BJ (cell line): ENCODE measurements around the gene RNF19B. TPM values are rescaled to one million over a fixed set of nuclear protein-coding genes. Genes with fewer than 3 reads are reported as not detected.

Experiments
- CTCF ChIA-PET: fragments of 350-600 bp; formaldehyde crosslinking; extraction: SDS; loops from one replicate; lab custom pipeline; 2021; ENCODE audit warnings: antibody characterized with exemption, inconsistent platforms; lab: Yijun Ruan, JAX
- POLR2A ChIA-PET: fragments of 300-600 bp; sonication (Branson Sonifier 250); formaldehyde crosslinking; extraction: SDS; loops from one replicate; lab custom pipeline; 2021; ENCODE audit warnings: antibody characterized with exemption; lab: Charles Lee
- DNase-seq: peaks from one replicate; pipeline ENCODE4 v3.0.0-alpha.2; 2011; ENCODE audit warnings: low read depth
- H3K27me3 ChIP-seq: 2 replicates; pipeline ENCODE4 v1.6.0; 2011; ENCODE audit warnings: low read length; ENCODE audit not compliant: control insufficient read depth, insufficient read depth
- H3K36me3 ChIP-seq: 2 replicates; pipeline ENCODE4 v1.5.1; 2011; ENCODE audit warnings: low read length; ENCODE audit not compliant: control insufficient read depth, insufficient read depth
- H3K4me3 ChIP-seq: 2 replicates; pipeline ENCODE4 v1.5.1; 2011; ENCODE audit warnings: low read depth, mild to moderate bottlenecking, control low read depth, low read length
- CTCF ChIP-seq: IDR thresholded peaks from 2 replicates; pipeline ENCODE4 v1.5.1; 2011; ENCODE audit warnings: low read depth, mild to moderate bottlenecking, control low read depth, inconsistent platforms, low read length, moderate library complexity; ENCODE audit not compliant: insufficient read depth
- polyA plus RNA-seq: library from polyadenylated mRNA; depleted of rRNA; stranded (reverse); fragments of >200 nt; gene quantifications from 2 replicates; pipeline ENCODE4 v1.2.3, GENCODE V29; 2011

The RNF19B gene
- polyA plus RNA-seq, 1 experiment: 8.2 TPM

GRCh38 chr1:32985226-32985625 lies 20.6 kb upstream of the RNF19B start:
- DNase-seq: no peak
- H3K4me3 ChIP-seq: no peak overlapping the region
- POLR2A ChIA-PET: no interaction called here
- H3K36me3 ChIP-seq: no peaks in the 10 kb centered on the region
- TF ChIP-seq CTCF: no peak
- CTCF ChIA-PET: interaction anchor here (1.0 kb wide), 1 partner anchor 16 kb away, joined by 3 read pairs; no protein-coding TSS in a partner anchor
- no peaks in the 10 kb centered on the region for H3K27me3 ChIP-seq

- Histone ChIP-seq H3K4me3 (no peak overlapping the region), H3K27me3 (no peaks in the 10 kb centered on the region), H3K36me3 (no peaks in the 10 kb centered on the region)
- POLR2A ChIA-PET: no interaction called here
- DNase-seq: peak; percentile 58
- TF ChIP-seq CTCF: no peak
- CTCF ChIA-PET: interaction anchor here (1.0 kb wide), 1 partner anchor 16 kb away, joined by 3 read pairs; no protein-coding TSS in a partner anchor
Observed at GRCh38 chr1:32984455-32985171, 20.0 kb upstream of the RNF19B start.

- no peak for TF ChIP-seq CTCF
- ChIA-PET CTCF (no interaction called here), POLR2A (no interaction called here)
- H3K4me3 ChIP-seq: no peak overlapping the region
- H3K27me3 ChIP-seq: no peaks in the 10 kb centered on the region
- no peak for DNase-seq
- no peaks in the 10 kb centered on the region for H3K36me3 ChIP-seq
Observed at GRCh38 chr1:32984090-32984454, 19.5 kb upstream of the RNF19B start.

GRCh38 chr1:32983020-32983419 lies 18.4 kb upstream of the RNF19B start:
- Histone ChIP-seq H3K36me3 (no peaks in the 10 kb centered on the region), H3K4me3 (no peak overlapping the region), H3K27me3 (no peaks in the 10 kb centered on the region)
- CTCF ChIA-PET: no interaction called here
- no peak for DNase-seq
- no peak for TF ChIP-seq CTCF
- POLR2A ChIA-PET: no interaction called here

- no peak for DNase-seq
- ChIA-PET POLR2A (interaction anchor here (0.5 kb wide), 1 partner anchor 16 kb away, joined by 3 read pairs; no protein-coding TSS in a partner anchor), CTCF (interaction anchor here (0.6 to 1.2 kb wide), 3 partner anchors 19 to 31 kb away, joined by 3 to 4 read pairs (median 3); no protein-coding TSS in a partner anchor)
- Histone ChIP-seq H3K4me3 (no peak overlapping the region), H3K27me3 (no peaks in the 10 kb centered on the region), H3K36me3 (no peaks in the 10 kb centered on the region)
- no peak for TF ChIP-seq CTCF
Observed at GRCh38 chr1:32981003-32981901, 16.6 kb upstream of the RNF19B start.
